ENCODE data around the gene NEK7. TPM values are rescaled to one million over a fixed set of nuclear protein-coding genes. Genes with fewer than 3 reads are reported as not detected.

NEK7 gene
- total RNA-seq, 1 donor from 2014 or later = 62.7 TPM

- no peaks in the 10 kb centered on the region for H3K27me3 Mint-ChIP-seq (ENCODE audit: low read depth)
- TF ChIP-seq CTCF (IDR thresholded peaks at IDR 0.05) = no peak
- H3K36me3 Mint-ChIP-seq (ENCODE audit: low read depth) = no peaks in the 10 kb centered on the region
- no peaks in the 10 kb centered on the region for H3K9me3 Mint-ChIP-seq (ENCODE audit: low read depth)
- DNase-seq (ENCODE audit: low spot score) = no peak
- H3K4me3 Mint-ChIP-seq (ENCODE audit: unreplicated experiment) = no peak overlapping the region
- H3K4me1 Mint-ChIP-seq (ENCODE audit: low read depth) = peaks cover 35% of the 10 kb centered on the region
- H3K27ac Mint-ChIP-seq (ENCODE audit: unreplicated experiment) = no peak overlapping the region
These were observed 114.7 kb downstream of the NEK7 start for GRCh38 chr1:198271467-198271866.

GRCh38 chr1:198272492-198272891, 115.7 kb downstream of the NEK7 start:
- H3K4me1 Mint-ChIP-seq (ENCODE audit: low read depth) = peaks cover 35% of the 10 kb centered on the region
- no peaks in the 10 kb centered on the region for H3K27me3 Mint-ChIP-seq (ENCODE audit: low read depth)
- no peak for TF ChIP-seq CTCF (IDR thresholded peaks at IDR 0.05)
- H3K27ac Mint-ChIP-seq (ENCODE audit: unreplicated experiment) = peak overlapping the region; percentile 78
- H3K9me3 Mint-ChIP-seq (ENCODE audit: low read depth) = no peaks in the 10 kb centered on the region
- no peak for DNase-seq (ENCODE audit: low spot score)
- H3K36me3 Mint-ChIP-seq (ENCODE audit: low read depth) = no peaks in the 10 kb centered on the region
- no peak overlapping the region for H3K4me3 Mint-ChIP-seq (ENCODE audit: unreplicated experiment)

- Mint-ChIP-seq H3K36me3 (ENCODE audit: low read depth) (no peaks in the 10 kb centered on the region), H3K4me1 (ENCODE audit: low read depth) (peaks cover 36% of the 10 kb centered on the region), H3K27me3 (ENCODE audit: low read depth) (no peaks in the 10 kb centered on the region), H3K27ac (ENCODE audit: unreplicated experiment) (no peak overlapping the region), H3K9me3 (ENCODE audit: low read depth) (no peaks in the 10 kb centered on the region), H3K4me3 (ENCODE audit: unreplicated experiment) (no peak overlapping the region)
- TF ChIP-seq CTCF (IDR thresholded peaks at IDR 0.05) = no peak
- DNase-seq (ENCODE audit: low spot score) = no peak
These were observed 117.0 kb downstream of the NEK7 start for GRCh38 chr1:198273748-198274295.

GRCh38 chr1:198275597-198275996, 118.8 kb downstream of the NEK7 start:
- Mint-ChIP-seq H3K4me3 (ENCODE audit: unreplicated experiment) (no peak overlapping the region), H3K4me1 (ENCODE audit: low read depth) (peaks cover 41% of the 10 kb centered on the region), H3K27ac (ENCODE audit: unreplicated experiment) (no peak overlapping the region), H3K9me3 (ENCODE audit: low read depth) (no peaks in the 10 kb centered on the region), H3K27me3 (ENCODE audit: low read depth) (no peaks in the 10 kb centered on the region), H3K36me3 (ENCODE audit: low read depth) (no peaks in the 10 kb centered on the region)
- peak; percentile 53 for TF ChIP-seq CTCF (IDR thresholded peaks at IDR 0.05)
- DNase-seq (ENCODE audit: low spot score) = no peak

GRCh38 chr1:198276241-198276640, 119.4 kb downstream of the NEK7 start:
- H3K4me1 Mint-ChIP-seq (ENCODE audit: low read depth) = peaks cover 41% of the 10 kb centered on the region
- no peaks in the 10 kb centered on the region for H3K36me3 Mint-ChIP-seq (ENCODE audit: low read depth)
- TF ChIP-seq CTCF (IDR thresholded peaks at IDR 0.05) = no peak
- no peaks in the 10 kb centered on the region for H3K9me3 Mint-ChIP-seq (ENCODE audit: low read depth)
- H3K4me3 Mint-ChIP-seq (ENCODE audit: unreplicated experiment) = no peak overlapping the region
- no peak for DNase-seq (ENCODE audit: low spot score)
- no peak overlapping the region for H3K27ac Mint-ChIP-seq (ENCODE audit: unreplicated experiment)
- no peaks in the 10 kb centered on the region for H3K27me3 Mint-ChIP-seq (ENCODE audit: low read depth)

Measured in chondrocyte (in vitro differentiated cells).